HG03457 (cell line): ENCODE measurements around the gene ADAMTS14.

Experiments used
- ATAC-seq: cut with Tn5 transposase; IDR thresholded peaks from one replicate; pipeline ENCODE4 v1.9.1; 2021; ENCODE audit warnings: moderate number of reproducible peaks; ENCODE audit not compliant: unreplicated experiment

The ADAMTS14 gene

GRCh38 chr10:70810967-70811366, 138.7 kb downstream of the ADAMTS14 start:
- ATAC-seq, result no peak

GRCh38 chr10:70811881-70812280, 139.6 kb downstream of the ADAMTS14 start:
- no peak for ATAC-seq
